KMS-11 (cell line): Measurements from ENCODE around the gene TK1.
"Not testable (repeated sequence)": the region's sequence is repeated elsewhere in the genome, so short reads cannot be mapped to it uniquely, and the experiment has no call there.

Experiments used
- H2AFZ ChIP-seq: fragments of 200-600 bp; sonication (generic); 2 replicates; pipeline ENCODE4 v1.6.1; 2016; ENCODE audit warnings: antibody characterized with exemption, mixed run types, low read depth
- H3K27ac ChIP-seq: fragments of 200-600 bp; sonication (generic); 2 replicates; pipeline ENCODE4 v1.6.1; 2016; ENCODE audit warnings: mild to moderate bottlenecking, mixed run types
- H3K27me3 ChIP-seq: fragments of 200-600 bp; sonication (generic); 2 replicates; pipeline ENCODE4 v1.6.1; 2017; ENCODE audit warnings: mild to moderate bottlenecking, low read depth, mixed run types, moderate library complexity; ENCODE audit not compliant: insufficient read depth
- H3K36me3 ChIP-seq: fragments of 200-600 bp; sonication (generic); 2 replicates; pipeline ENCODE4 v1.6.1; 2017; ENCODE audit warnings: mild to moderate bottlenecking, mixed run types; ENCODE audit not compliant: insufficient read depth
- H3K4me1 ChIP-seq: fragments of 200-600 bp; sonication (generic); 2 replicates; pipeline ENCODE4 v1.6.1; 2016; ENCODE audit warnings: mild to moderate bottlenecking, low read depth, mixed run types; ENCODE audit not compliant: poor library complexity, severe bottlenecking
- H3K4me2 ChIP-seq: fragments of 200-600 bp; sonication (generic); 2 replicates; pipeline ENCODE4 v1.7.0; 2016; ENCODE audit warnings: mild to moderate bottlenecking, mixed run types
- H3K4me3 ChIP-seq: fragments of 200-600 bp; sonication (generic); IDR thresholded peaks from 2 replicates; pipeline ENCODE4 v1.6.1; 2017; ENCODE audit warnings: low read depth, low read length, mixed read lengths; ENCODE audit not compliant: insufficient read depth
- H3K79me2 ChIP-seq: fragments of 200-600 bp; sonication (generic); 2 replicates; pipeline ENCODE4 v1.6.1; 2016; ENCODE audit warnings: low read depth, mixed run types; ENCODE audit not compliant: insufficient read depth
- H3K9ac ChIP-seq: fragments of 200-600 bp; sonication (generic); 2 replicates; pipeline ENCODE4 v1.6.1; 2016; ENCODE audit warnings: mild to moderate bottlenecking, mixed run types
- H4K20me1 ChIP-seq: fragments of 200-600 bp; sonication (generic); 2 replicates; pipeline ENCODE4 v1.6.1; 2016; ENCODE audit warnings: mild to moderate bottlenecking, mixed run types; ENCODE audit not compliant: insufficient read depth
- CTCF ChIP-seq: fragments of 200-600 bp; sonication (generic); conservative IDR thresholded peaks from 2 replicates; pipeline ENCODE4 v1.6.1; 2017; ENCODE audit warnings: low read depth, mild to moderate bottlenecking, antibody characterized with exemption, low read length, moderate library complexity, mixed read lengths

Gene TK1

GRCh38 chr17:78186692-78187595 lies at the start of gene TK1, which contains the start of gene AFMID:
Gene TK1 (minus strand): TSS chr17:78187052. CDS start chr17:78186994, 58 bp downstream.
Gene AFMID (plus strand): TSS chr17:78187362. CDS start chr17:78187371, 9 bp downstream.
- Histone ChIP-seq H3K4me1 (peaks cover 63% of the 10 kb centered on the region), H3K4me2 (peak within 1 kb of the TSS; percentile 91)

GRCh38 chr17:78235885-78236284 lies 49.0 kb upstream of the TK1 start:
- H3K4me3 ChIP-seq, result no peak overlapping the region
- no peaks in the 10 kb centered on the region for H3K36me3 ChIP-seq
- no peak overlapping the region for H3K27ac ChIP-seq
- no peak overlapping the region for H2AFZ ChIP-seq
- H3K9ac ChIP-seq, result no peak overlapping the region
- no peaks in the 10 kb centered on the region for H3K79me2 ChIP-seq
- no peak for TF ChIP-seq CTCF
- no peak overlapping the region for H3K4me2 ChIP-seq
- H3K27me3 ChIP-seq, result no peaks in the 10 kb centered on the region
- peaks cover 7% of the 10 kb centered on the region for H3K4me1 ChIP-seq
- H4K20me1 ChIP-seq, result no peaks in the 10 kb centered on the region

More at GRCh38 chr17:78186692-78187595, at the start of gene TK1, which contains the start of gene AFMID:
- Histone ChIP-seq H3K9ac (peak within 1 kb of the TSS; percentile 67; the same call in 1 of the 2 replicates), H2AFZ (peak within 1 kb of the TSS; percentile 55; the same call in 1 of the 2 replicates), H4K20me1 (no peaks in the 10 kb centered on the region), H3K36me3 (peaks cover 8% of the 10 kb centered on the region; the same call in 1 of the 2 replicates), H3K27me3 (no peaks in the 10 kb centered on the region), H3K27ac (peak within 1 kb of the TSS; percentile 38; the same call in 1 of the 2 replicates), H3K79me2 (peaks cover 92% of the 10 kb centered on the region), H3K4me3 (no peak within 1 kb of the TSS)
- peak; percentile 87 for TF ChIP-seq CTCF

- H2AFZ ChIP-seq, H4K20me1 ChIP-seq, H3K9ac ChIP-seq, H3K4me2 ChIP-seq, H3K27ac ChIP-seq, H3K36me3 ChIP-seq, H3K4me3 ChIP-seq, H3K27me3 ChIP-seq, H3K79me2 ChIP-seq: not testable (repeated sequence)
- H3K4me1 ChIP-seq, result peaks cover 15% of the 10 kb centered on the region
Observed at GRCh38 chr17:78235022-78235421, 48.2 kb upstream of the TK1 start.

- Histone ChIP-seq H2AFZ (no peak overlapping the region), H3K27me3 (no peaks in the 10 kb centered on the region), H3K27ac (no peak overlapping the region), H3K79me2 (no peaks in the 10 kb centered on the region), H3K4me1 (peaks cover 22% of the 10 kb centered on the region), H3K36me3 (no peaks in the 10 kb centered on the region), H3K4me2 (no peak overlapping the region), H4K20me1 (no peaks in the 10 kb centered on the region), H3K4me3 (no peak overlapping the region), H3K9ac (no peak overlapping the region)
- no peak for TF ChIP-seq CTCF
Observed at GRCh38 chr17:78234261-78234865, 47.5 kb upstream of the TK1 start.
